K562 (cell line): ENCODE results near the gene EPHB6.

Source experiments
- BCL6 ChIP-seq: fragments of 250-450 bp; sonication (Bioruptor Pico); IDR thresholded peaks from 2 replicates; pipeline ENCODE4 v1.4.0; 2020
- CBX8 ChIP-seq: fragments of 200-600 bp; sonication (generic); IDR thresholded peaks from 2 replicates; pipeline ENCODE4 v1.6.1; 2012; ENCODE audit warnings: borderline replicate concordance, mixed run types, low read depth, mild to moderate bottlenecking, moderate library complexity, mixed read lengths, low read length, control low read depth, inconsistent platforms; ENCODE audit not compliant: poor library complexity, severe bottlenecking; ENCODE audit errors: extremely low read depth
- ESRRA ChIP-seq: fragments of 450-650 bp; IDR thresholded peaks from 2 replicates; pipeline ENCODE4 v1.6.1; 2014; ENCODE audit warnings: low read depth, mild to moderate bottlenecking, moderate library complexity, borderline replicate concordance
- KLF16 ChIP-seq: IDR thresholded peaks from 2 replicates; pipeline ENCODE4 v1.6.1; 2016; ENCODE audit warnings: antibody characterized with exemption
- MAZ ChIP-seq, 2 experiments: fragments of 450-650 bp in 1 of 2; sonication (generic) in 1 of 2; formaldehyde crosslinking; IDR thresholded peaks in 1 of 2; conservative IDR thresholded peaks in 1 of 2; 2 replicates each; pipeline versions ENCODE4 v1.4.0 to v1.5.0; 2020; ENCODE audit warnings: mild to moderate bottlenecking in 1 of 2, missing genetic modification reagents in 1 of 2
- NCOA1 ChIP-seq: fragments of 450-650 bp; IDR thresholded peaks from 2 replicates; pipeline ENCODE4 v1.6.1; 2016; ENCODE audit warnings: low read depth
- NFYB ChIP-seq: IDR thresholded peaks from 2 replicates; pipeline ENCODE4 v1.6.1; 2011; ENCODE audit warnings: mild to moderate bottlenecking, moderate library complexity; ENCODE audit not compliant: insufficient read length; ENCODE audit errors: extremely low read depth
- SMC3 ChIP-seq: conservative IDR thresholded peaks from 2 replicates; pipeline ENCODE4 v1.6.1; 2011; ENCODE audit warnings: low read depth, low read length, improper control_type of control experiment; ENCODE audit not compliant: insufficient read depth
- SRSF9 ChIP-seq: fragments of 200-400 bp; formaldehyde crosslinking; IDR thresholded peaks from 2 replicates; pipeline ENCODE4 v1.6.1; 2017; ENCODE audit warnings: low read depth, low read length, borderline replicate concordance
- SUPT5H ChIP-seq: fragments of 450-650 bp; IDR thresholded peaks from 2 replicates; pipeline ENCODE4 v1.6.1; 2016
- ZNF785 ChIP-seq: fragments of 250-450 bp; sonication (Bioruptor Pico); IDR thresholded peaks from 2 replicates; pipeline ENCODE4 v1.4.0; 2020; ENCODE audit warnings: mild to moderate bottlenecking
- TF ChIP-seq, protein P1 (sequence below): sonication (generic); formaldehyde crosslinking; IDR thresholded peaks from 2 replicates; pipeline ENCODE4 v1.8.0; 2023; ENCODE audit warnings: missing genetic modification reagents, mild to moderate bottlenecking, borderline replicate concordance

DNA sequence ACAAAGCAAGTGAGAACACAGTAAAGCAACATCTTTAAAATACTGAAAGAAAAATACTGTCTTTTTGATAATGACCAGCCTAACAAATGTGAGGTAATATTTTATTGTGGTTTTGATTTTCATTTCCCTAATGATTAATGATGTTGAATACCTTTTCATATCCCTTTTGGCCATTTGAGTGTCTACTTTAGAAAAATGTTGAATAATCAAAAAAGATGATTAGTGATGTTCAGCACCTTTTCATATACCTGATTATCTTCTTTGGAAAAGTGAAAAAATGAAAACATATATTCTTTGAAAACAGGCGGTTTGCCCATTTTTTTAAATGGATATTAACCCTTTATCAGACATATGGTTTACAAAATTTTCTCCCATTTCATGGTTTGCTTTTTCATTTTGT lies 32.2 kb upstream of the EPHB6 start:
- TF ChIP-seq, protein P1, sequence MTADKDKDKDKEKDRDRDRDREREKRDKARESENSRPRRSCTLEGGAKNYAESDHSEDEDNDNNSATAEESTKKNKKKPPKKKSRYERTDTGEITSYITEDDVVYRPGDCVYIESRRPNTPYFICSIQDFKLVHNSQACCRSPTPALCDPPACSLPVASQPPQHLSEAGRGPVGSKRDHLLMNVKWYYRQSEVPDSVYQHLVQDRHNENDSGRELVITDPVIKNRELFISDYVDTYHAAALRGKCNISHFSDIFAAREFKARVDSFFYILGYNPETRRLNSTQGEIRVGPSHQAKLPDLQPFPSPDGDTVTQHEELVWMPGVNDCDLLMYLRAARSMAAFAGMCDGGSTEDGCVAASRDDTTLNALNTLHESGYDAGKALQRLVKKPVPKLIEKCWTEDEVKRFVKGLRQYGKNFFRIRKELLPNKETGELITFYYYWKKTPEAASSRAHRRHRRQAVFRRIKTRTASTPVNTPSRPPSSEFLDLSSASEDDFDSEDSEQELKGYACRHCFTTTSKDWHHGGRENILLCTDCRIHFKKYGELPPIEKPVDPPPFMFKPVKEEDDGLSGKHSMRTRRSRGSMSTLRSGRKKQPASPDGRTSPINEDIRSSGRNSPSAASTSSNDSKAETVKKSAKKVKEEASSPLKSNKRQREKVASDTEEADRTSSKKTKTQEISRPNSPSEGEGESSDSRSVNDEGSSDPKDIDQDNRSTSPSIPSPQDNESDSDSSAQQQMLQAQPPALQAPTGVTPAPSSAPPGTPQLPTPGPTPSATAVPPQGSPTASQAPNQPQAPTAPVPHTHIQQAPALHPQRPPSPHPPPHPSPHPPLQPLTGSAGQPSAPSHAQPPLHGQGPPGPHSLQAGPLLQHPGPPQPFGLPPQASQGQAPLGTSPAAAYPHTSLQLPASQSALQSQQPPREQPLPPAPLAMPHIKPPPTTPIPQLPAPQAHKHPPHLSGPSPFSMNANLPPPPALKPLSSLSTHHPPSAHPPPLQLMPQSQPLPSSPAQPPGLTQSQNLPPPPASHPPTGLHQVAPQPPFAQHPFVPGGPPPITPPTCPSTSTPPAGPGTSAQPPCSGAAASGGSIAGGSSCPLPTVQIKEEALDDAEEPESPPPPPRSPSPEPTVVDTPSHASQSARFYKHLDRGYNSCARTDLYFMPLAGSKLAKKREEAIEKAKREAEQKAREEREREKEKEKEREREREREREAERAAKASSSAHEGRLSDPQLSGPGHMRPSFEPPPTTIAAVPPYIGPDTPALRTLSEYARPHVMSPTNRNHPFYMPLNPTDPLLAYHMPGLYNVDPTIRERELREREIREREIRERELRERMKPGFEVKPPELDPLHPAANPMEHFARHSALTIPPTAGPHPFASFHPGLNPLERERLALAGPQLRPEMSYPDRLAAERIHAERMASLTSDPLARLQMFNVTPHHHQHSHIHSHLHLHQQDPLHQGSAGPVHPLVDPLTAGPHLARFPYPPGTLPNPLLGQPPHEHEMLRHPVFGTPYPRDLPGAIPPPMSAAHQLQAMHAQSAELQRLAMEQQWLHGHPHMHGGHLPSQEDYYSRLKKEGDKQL (CRISPR knock-in tag) = no peak
- TF ChIP-seq SMC3 (no peak), ZNF785 (CRISPR knock-in tag) (no peak), MAZ (CRISPR knock-in tag; conservative IDR thresholded peaks at IDR 0.05 in 1 of 2, IDR thresholded peaks at IDR 0.05 in 1 of 2) (no peak), SUPT5H (no peak), BCL6 (CRISPR knock-in tag) (no peak), KLF16 (no peak), NFYB (no peak), SRSF9 (no peak), NCOA1 (no peak), ESRRA (no peak), CBX8 (no peak)
